SK-N-DZ (cell line): ENCODE results near the gene CPTP.
A peak's percentile ranks its signal among the peaks of the same experiment; 100 is the strongest.
"Not testable (repeated sequence)": the region's sequence is repeated elsewhere in the genome, so short reads cannot be mapped to it uniquely, and the experiment has no call there.

Experiments
- DNase-seq: peaks from one replicate; pipeline ENCODE4 v3.0.0-alpha.2; 2015; ENCODE audit warnings: low spot score

Gene CPTP

GRCh38 chr1:1306070-1306660 is 18.4 kb upstream of the CPTP start:
- DNase-seq, result peak; percentile 48

DNA sequence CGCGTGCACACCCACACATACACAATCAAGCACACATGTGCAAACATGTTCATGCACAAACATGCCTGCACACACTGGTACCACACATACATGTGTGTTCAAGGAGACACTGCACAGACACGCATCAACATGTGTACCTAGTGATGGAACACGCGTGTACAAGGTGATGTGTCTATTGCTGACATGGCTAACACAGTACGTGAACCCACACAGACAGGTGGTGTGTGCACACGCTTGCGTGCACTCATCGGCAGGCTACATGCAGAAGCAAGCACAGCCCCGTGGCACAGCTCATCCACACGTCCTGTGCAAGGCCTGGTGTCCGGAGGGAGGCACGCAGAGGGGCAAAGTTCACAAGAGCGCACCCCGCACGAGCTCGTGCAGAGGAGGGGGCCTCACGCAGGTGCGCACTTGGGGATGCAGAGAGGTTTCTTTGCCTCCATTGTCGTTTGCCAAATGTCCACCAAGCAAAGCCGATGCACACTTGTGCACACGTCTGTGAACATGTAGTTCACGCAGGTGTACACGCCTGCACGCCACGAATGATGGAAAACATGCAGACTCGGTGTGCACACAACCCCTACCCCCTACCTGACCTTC is 17.8 kb upstream of the CPTP start:
- DNase-seq, result no peak

DNA sequence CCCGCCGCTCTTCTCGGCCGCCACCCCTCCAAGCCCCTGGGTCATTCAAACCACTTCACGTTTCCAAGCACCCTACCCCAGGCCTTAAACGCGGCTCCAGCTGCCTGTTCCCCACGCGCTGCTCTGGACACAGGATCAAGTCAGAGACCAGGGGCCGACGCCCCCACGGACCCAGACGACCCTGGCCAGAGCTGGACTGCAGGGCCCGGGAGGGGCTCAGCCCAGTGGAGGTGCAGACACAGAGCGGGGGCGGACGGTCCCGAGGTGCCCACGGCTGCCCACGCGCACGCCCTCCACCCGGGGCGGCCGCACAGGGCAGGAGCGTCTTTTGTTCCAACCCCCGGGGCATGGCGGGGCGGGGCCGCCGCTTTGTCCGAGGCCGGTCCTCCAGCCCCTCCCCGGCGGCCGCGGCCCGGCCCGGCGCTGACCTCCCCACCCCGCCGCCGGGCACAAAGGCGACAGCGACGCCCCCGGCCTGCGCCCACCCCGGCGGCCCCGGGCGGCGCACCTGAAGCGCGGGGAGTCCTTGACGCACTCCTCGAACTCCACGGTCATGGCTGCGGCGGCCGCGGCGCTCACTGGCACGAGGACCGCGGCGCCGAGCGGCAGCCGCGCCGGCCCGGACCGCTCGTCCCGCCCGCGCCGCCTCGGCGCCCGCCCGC is 17.2 kb upstream of the CPTP start:
- no peak for DNase-seq

GRCh38 chr1:1307923-1308755 is 16.5 kb upstream of the CPTP start, which contains the start of the genes ACAP3 and PUSL1:
Gene ACAP3 (minus strand): TSS chr1:1307930. CDS start chr1:1307815, 115 bp downstream.
Gene PUSL1 (plus strand): TSS chr1:1308597. CDS start chr1:1308644, 47 bp downstream.
- peak; percentile 86 for DNase-seq

- DNase-seq, result no peak
These were observed 15.8 kb upstream of the CPTP start for GRCh38 chr1:1308756-1309250.

- no peak for DNase-seq
These were observed 15.1 kb upstream of the CPTP start for GRCh38 chr1:1309251-1310108.

- DNase-seq, result no peak
These were observed 14.6 kb upstream of the CPTP start for GRCh38 chr1:1310109-1310385.

GRCh38 chr1:1310476-1311053 is 14.0 kb upstream of the CPTP start:
- DNase-seq, result no peak

GRCh38 chr1:1311107-1312104 is 13.2 kb upstream of the CPTP start:
- no peak for DNase-seq

DNA sequence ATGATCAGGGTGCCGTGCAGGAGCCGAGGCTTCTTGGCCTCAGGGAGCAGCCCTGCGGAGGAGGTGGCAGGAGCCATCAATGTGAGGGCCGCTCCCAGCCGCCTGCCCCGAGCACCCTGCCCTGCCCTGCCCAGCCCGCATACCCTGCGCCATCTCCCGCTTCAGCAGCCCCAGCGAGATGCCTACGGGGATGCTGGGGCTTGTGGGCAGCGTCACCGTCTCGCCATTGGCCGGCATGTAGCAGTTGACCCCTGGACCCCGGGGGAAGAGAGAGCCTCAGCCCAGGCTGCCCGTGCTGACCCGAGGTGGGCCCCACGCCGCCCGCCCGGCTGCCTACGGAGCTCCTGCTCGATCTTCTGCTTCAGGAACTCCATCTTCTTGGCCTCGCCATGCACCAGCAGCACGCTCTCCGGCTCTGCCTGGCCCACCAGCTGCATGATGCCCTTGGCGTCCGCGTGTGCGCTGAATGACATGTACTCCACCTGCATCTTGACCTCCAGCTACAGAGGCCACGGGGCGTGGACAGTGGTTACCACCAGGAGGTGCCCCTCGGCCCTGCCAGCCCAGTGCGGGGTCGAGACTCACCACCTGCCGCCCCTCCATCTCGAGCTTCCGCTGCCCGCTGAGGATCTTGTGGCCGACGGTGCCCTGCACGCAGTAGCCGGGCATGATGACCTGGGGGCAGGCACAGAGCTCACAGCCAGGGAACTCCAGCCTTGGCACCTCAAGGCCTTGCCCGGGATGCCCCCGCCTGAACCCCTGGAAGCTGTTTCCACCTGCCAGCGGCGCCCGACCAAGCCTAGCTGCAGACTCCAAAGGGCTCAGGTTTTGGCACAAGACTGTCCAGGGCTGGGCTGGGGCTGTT is 11.9 kb upstream of the CPTP start:
- DNase-seq, result no peak

GRCh38 chr1:1313500-1314236 is 10.9 kb upstream of the CPTP start:
- no peak for DNase-seq

- DNase-seq, result no peak
These were observed 10.4 kb upstream of the CPTP start for GRCh38 chr1:1314237-1314586.

DNA sequence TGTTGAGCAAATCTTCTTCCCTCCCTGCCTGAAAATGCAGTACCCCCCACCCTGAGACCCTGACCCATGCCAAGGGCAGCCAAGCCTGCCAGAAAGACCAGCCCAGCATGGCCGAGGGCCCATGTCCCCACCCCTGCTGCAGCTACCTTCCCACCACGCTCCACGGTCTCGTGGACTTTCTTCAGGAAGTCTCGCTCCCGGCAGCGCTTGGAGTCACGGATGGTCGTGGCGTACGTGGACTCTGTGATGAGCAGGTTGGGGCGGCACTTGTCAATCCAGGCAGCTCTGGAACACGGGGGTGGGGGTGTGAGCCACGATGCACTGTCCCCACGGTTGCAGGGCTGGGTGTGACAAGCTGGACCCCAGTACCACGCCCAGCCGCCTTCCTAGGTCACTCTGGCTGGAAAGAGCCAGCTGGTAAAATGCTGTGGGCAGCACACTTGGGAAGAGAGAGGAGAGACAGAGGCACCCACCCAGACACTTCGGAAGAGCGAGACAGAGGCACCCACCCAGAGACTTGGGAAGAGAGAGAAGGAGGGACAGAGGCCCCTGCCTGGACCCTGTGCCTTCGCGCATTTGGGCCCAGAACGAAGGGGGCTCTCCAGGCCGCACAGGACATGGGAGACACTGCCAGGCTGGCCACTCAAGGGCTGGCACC is 9.8 kb upstream of the CPTP start:
- DNase-seq, result no peak

DNA sequence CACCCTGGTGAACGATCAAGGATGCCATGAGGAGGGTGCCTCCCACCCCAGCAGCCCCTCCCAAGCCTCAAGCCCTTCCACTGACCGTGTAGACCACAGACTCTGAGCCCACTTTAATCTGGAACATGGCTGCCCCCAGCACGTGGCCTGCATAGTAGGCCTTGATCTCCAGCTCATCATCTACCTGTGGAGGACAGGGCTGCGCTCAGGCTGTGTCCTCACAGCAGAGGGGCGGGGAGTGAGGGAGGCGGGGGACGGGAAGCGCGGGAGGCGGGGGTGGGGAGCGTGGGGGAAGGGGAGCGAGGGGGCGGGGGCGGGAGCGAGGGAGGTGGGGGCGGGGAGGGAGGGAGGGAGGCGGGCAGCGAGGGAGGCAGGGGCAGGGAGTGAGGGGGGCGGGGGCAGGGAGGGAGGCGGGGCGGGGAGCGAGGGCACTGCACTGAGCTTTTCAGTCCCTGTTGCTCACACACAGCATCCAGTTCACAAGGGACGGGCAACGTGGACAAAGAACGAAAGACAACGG is 9.1 kb upstream of the CPTP start:
- no peak for DNase-seq

GRCh38 chr1:1316199-1316598 is 8.4 kb upstream of the CPTP start:
- not testable (repeated sequence) for DNase-seq

DNA sequence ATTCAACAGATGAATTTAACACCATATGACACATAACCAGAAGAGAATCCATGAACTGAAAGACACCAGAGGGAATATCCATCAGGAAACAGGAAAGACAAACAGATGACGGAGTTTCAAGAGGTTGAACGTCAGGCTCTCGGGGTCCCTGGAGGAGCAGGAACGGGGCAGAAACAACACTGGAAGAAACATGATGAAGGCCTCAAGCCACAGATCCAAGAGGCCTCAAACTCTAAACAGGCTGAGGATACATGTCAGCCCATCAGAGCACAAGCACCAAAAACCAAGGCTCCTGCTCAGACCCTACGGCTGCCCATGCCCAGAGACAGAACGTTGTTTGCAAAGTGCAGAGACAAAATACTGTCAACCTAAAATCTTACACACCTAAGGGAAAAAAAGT is 7.2 kb upstream of the CPTP start:
- no peak for DNase-seq

GRCh38 chr1:1318131-1318652 is 6.4 kb upstream of the CPTP start:
- no peak for DNase-seq
